Measurements from ENCODE around the gene PSMD13.

- no peak for TF ChIP-seq CTCF (conservative IDR thresholded peaks at IDR 0.05)
- TF ChIP-seq ZFX (IDR thresholded peaks at IDR 0.05), result no peak
These were observed 58.8 kb downstream of the PSMD13 start for GRCh38 chr11:295351-296170.

All from C4-2B (cell line).